GM19324 (cell line): Measurements from ENCODE around the gene DTNB.

Experiments used
- ATAC-seq: cut with Tn5 transposase; IDR thresholded peaks from one replicate; pipeline ENCODE4 v1.9.1; 2021; ENCODE audit warnings: mild to moderate bottlenecking, moderate library complexity; ENCODE audit not compliant: unreplicated experiment, low FRiP score

DTNB gene

GRCh38 chr2:25512707-25513106 is 160.7 kb downstream of the DTNB start:
- ATAC-seq = no peak

- ATAC-seq = no peak
Measured at GRCh38 chr2:25506226-25506625, 167.2 kb downstream of the DTNB start.

- no peak for ATAC-seq
Measured at GRCh38 chr2:25505622-25506021, 167.8 kb downstream of the DTNB start.

GRCh38 chr2:25505182-25505581 is 168.2 kb downstream of the DTNB start:
- no peak for ATAC-seq

- ATAC-seq = no peak
Measured at GRCh38 chr2:25504266-25504665, 169.1 kb downstream of the DTNB start.

GRCh38 chr2:25499157-25499556 is 174.2 kb downstream of the DTNB start:
- ATAC-seq = no peak

- no peak for ATAC-seq
Measured at GRCh38 chr2:25497918-25498407, 175.4 kb downstream of the DTNB start.

GRCh38 chr2:25497229-25497917 is 176.0 kb downstream of the DTNB start:
- no peak for ATAC-seq

GRCh38 chr2:25494616-25495015 is 178.8 kb downstream of the DTNB start:
- no peak for ATAC-seq

GRCh38 chr2:25493207-25493606 is 180.2 kb downstream of the DTNB start:
- no peak for ATAC-seq

- no peak for ATAC-seq
Measured at GRCh38 chr2:25492726-25493125, 180.7 kb downstream of the DTNB start.

GRCh38 chr2:25491966-25492532 is 181.3 kb downstream of the DTNB start:
- no peak for ATAC-seq

- no peak for ATAC-seq
Measured at GRCh38 chr2:25491003-25491696, 182.2 kb downstream of the DTNB start.

- no peak for ATAC-seq
Measured at GRCh38 chr2:25490217-25490616, 183.2 kb downstream of the DTNB start.

GRCh38 chr2:25489631-25490030 is 183.7 kb downstream of the DTNB start:
- no peak for ATAC-seq

- no peak for ATAC-seq
Measured at GRCh38 chr2:25483607-25484266, 189.6 kb downstream of the DTNB start.

GRCh38 chr2:25482341-25482740 is 191.0 kb downstream of the DTNB start:
- ATAC-seq = no peak

- no peak for ATAC-seq
Measured at GRCh38 chr2:25481381-25482300, 191.7 kb downstream of the DTNB start.

GRCh38 chr2:25480561-25480960 is 192.8 kb downstream of the DTNB start:
- no peak for ATAC-seq

- no peak for ATAC-seq
Measured at GRCh38 chr2:25479761-25480160, 193.6 kb downstream of the DTNB start.
